Parathyroid adenoma (tissue), 2 donors: ENCODE measurements around the gene PTPRT.

ENCODE experiments used
- H2AFZ ChIP-seq: fragments of 300-600 bp; sonication (generic); one replicate; pipeline ENCODE4 v1.7.0; 2017; ENCODE audit warnings: antibody characterized with exemption, mild to moderate bottlenecking
- H3K27ac ChIP-seq: fragments of 300-600 bp; sonication (generic); one replicate; pipeline ENCODE4 v1.7.0; 2017
- H3K27me3 ChIP-seq: fragments of 300-600 bp; sonication (generic); one replicate; pipeline ENCODE4 v1.7.0; 2017; ENCODE audit warnings: low read length; ENCODE audit not compliant: control insufficient read depth, insufficient read depth
- H3K36me3 ChIP-seq: fragments of 300-600 bp; sonication (generic); one replicate; pipeline ENCODE4 v1.7.0; 2017; ENCODE audit warnings: low read length; ENCODE audit not compliant: control insufficient read depth, insufficient read depth
- H3K4me1 ChIP-seq: fragments of 300-600 bp; sonication (generic); one replicate; pipeline ENCODE4 v1.7.0; 2017; ENCODE audit warnings: control low read depth
- H3K4me2 ChIP-seq: fragments of 300-600 bp; sonication (generic); one replicate; pipeline ENCODE4 v1.7.0; 2017; ENCODE audit warnings: low read length
- H3K4me3 ChIP-seq: fragments of 300-600 bp; sonication (generic); one replicate; pipeline ENCODE4 v1.7.0; 2017; ENCODE audit warnings: low read depth, low read length
- H3K79me2 ChIP-seq: fragments of 300-600 bp; sonication (generic); one replicate; pipeline ENCODE4 v1.7.0; 2017; ENCODE audit warnings: control low read depth
- H3K9ac ChIP-seq: fragments of 300-600 bp; sonication (generic); one replicate; pipeline ENCODE4 v1.7.0; 2017; ENCODE audit warnings: mild to moderate bottlenecking
- H3K9me3 ChIP-seq: fragments of 300-600 bp; sonication (generic); one replicate; pipeline ENCODE4 v1.7.0; 2017; ENCODE audit warnings: low read length; ENCODE audit not compliant: control insufficient read depth
- TF ChIP-seq, protein P1 (sequence below): fragments of 300-600 bp; sonication (generic); IDR thresholded peaks from one replicate; pipeline ENCODE4 v1.7.0; 2017; ENCODE audit warnings: antibody characterized with exemption, mild to moderate bottlenecking
- donor health status: primary hyperparathyroidism.

The PTPRT gene

GRCh38 chr20:42957704-42958095 lies 232.0 kb downstream of the PTPRT start:
- TF ChIP-seq, protein P1, sequence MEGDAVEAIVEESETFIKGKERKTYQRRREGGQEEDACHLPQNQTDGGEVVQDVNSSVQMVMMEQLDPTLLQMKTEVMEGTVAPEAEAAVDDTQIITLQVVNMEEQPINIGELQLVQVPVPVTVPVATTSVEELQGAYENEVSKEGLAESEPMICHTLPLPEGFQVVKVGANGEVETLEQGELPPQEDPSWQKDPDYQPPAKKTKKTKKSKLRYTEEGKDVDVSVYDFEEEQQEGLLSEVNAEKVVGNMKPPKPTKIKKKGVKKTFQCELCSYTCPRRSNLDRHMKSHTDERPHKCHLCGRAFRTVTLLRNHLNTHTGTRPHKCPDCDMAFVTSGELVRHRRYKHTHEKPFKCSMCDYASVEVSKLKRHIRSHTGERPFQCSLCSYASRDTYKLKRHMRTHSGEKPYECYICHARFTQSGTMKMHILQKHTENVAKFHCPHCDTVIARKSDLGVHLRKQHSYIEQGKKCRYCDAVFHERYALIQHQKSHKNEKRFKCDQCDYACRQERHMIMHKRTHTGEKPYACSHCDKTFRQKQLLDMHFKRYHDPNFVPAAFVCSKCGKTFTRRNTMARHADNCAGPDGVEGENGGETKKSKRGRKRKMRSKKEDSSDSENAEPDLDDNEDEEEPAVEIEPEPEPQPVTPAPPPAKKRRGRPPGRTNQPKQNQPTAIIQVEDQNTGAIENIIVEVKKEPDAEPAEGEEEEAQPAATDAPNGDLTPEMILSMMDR: no peak
- H3K9me3 ChIP-seq: no peaks in the 10 kb centered on the region
- peaks cover 26% of the 10 kb centered on the region for H3K79me2 ChIP-seq
- no peak overlapping the region for H3K4me3 ChIP-seq
- peaks cover 3% of the 10 kb centered on the region for H3K4me1 ChIP-seq
- no peak overlapping the region for H3K27ac ChIP-seq
- H3K9ac ChIP-seq: no peak overlapping the region
- no peak overlapping the region for H3K4me2 ChIP-seq
- no peaks in the 10 kb centered on the region for H3K36me3 ChIP-seq
- no peaks in the 10 kb centered on the region for H3K27me3 ChIP-seq
- H2AFZ ChIP-seq: no peak overlapping the region

DNA sequence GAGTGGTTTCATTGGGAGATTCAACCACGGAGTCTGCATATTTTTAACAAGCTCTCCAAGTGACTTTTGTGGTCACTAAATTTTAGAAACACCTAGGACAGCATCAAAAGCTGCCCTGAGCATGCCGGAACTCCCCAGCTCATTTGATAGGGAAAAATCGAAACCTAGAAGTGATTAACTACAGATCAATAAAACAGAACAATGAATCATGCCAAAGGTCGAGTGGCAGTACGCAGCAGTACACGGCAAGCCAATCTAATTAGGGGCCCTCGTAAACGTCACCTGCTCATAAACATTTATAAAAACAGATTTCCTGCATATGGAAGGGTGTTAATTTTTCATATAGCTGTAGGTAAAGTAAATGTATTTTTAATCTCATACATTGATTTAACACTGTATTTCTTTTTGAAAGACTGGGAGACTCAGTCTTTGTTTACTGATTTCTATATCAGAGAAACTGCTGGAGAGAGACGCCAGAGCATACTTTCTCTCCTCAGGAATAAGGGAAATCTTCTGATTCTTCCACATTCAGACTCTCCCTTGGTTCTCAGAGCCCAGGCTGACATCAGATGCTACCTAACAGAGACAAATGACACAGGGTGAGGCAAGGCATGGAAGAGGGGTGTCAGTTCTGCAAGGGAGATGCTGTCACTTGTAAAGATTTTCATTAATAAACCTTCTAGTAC lies 232.5 kb downstream of the PTPRT start:
- Histone ChIP-seq H3K4me1 (peaks cover 3% of the 10 kb centered on the region), H3K9ac (no peak overlapping the region), H3K27me3 (no peaks in the 10 kb centered on the region), H3K9me3 (no peaks in the 10 kb centered on the region), H3K79me2 (peaks cover 27% of the 10 kb centered on the region), H3K27ac (no peak overlapping the region), H3K4me2 (no peak overlapping the region), H3K4me3 (no peak overlapping the region), H2AFZ (no peak overlapping the region), H3K36me3 (no peaks in the 10 kb centered on the region)
- TF ChIP-seq, protein P1: no peak

DNA sequence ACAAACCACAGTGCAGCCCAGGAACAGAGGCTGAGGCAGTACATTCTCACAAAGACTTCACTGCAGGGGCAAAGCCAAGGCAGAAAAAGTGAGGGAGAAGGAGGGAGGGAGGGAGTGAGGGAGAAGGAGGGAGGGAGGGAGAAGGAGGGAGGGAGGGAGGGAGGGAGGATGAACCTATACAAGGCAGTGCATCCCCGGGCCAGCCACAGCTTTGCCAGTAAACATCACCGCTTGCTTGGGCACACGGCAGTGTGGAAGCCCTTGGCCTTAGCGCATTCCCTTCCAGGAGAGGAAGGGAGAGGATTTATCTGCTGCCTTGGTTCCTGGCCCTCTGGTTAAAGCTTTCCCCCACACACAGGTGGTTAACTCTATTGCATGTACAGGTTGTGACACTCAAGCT lies 234.0 kb downstream of the PTPRT start:
- H3K9me3 ChIP-seq: no peaks in the 10 kb centered on the region
- no peaks in the 10 kb centered on the region for H3K36me3 ChIP-seq
- no peak overlapping the region for H3K4me3 ChIP-seq
- no peak overlapping the region for H3K9ac ChIP-seq
- H3K27me3 ChIP-seq: no peaks in the 10 kb centered on the region
- no peak overlapping the region for H2AFZ ChIP-seq
- H3K4me2 ChIP-seq: no peak overlapping the region
- TF ChIP-seq, protein P1: no peak
- peaks cover 3% of the 10 kb centered on the region for H3K4me1 ChIP-seq
- H3K27ac ChIP-seq: no peak overlapping the region
- peaks cover 23% of the 10 kb centered on the region for H3K79me2 ChIP-seq

- H3K4me1 ChIP-seq: peaks cover 3% of the 10 kb centered on the region
- TF ChIP-seq, protein P1: no peak
- no peak overlapping the region for H2AFZ ChIP-seq
- no peaks in the 10 kb centered on the region for H3K36me3 ChIP-seq
- no peak overlapping the region for H3K27ac ChIP-seq
- no peak overlapping the region for H3K4me3 ChIP-seq
- H3K4me2 ChIP-seq: no peak overlapping the region
- no peaks in the 10 kb centered on the region for H3K27me3 ChIP-seq
- peaks cover 20% of the 10 kb centered on the region for H3K79me2 ChIP-seq
- H3K9ac ChIP-seq: no peak overlapping the region
- no peaks in the 10 kb centered on the region for H3K9me3 ChIP-seq
These were observed 234.8 kb downstream of the PTPRT start for GRCh38 chr20:42954951-42955350.

- TF ChIP-seq, protein P1: no peak
- Histone ChIP-seq H3K9ac (no peak overlapping the region), H3K36me3 (no peaks in the 10 kb centered on the region)
These were observed 239.8 kb downstream of the PTPRT start for GRCh38 chr20:42949950-42950349.

More at GRCh38 chr20:42949950-42950349, 239.8 kb downstream of the PTPRT start:
- no peak overlapping the region for H2AFZ ChIP-seq
- no peak overlapping the region for H3K27ac ChIP-seq
- no peak overlapping the region for H3K4me3 ChIP-seq
- peaks cover 17% of the 10 kb centered on the region for H3K4me1 ChIP-seq
- H3K9me3 ChIP-seq: no peaks in the 10 kb centered on the region
- H3K79me2 ChIP-seq: peaks cover 6% of the 10 kb centered on the region
- no peaks in the 10 kb centered on the region for H3K27me3 ChIP-seq
- H3K4me2 ChIP-seq: no peak overlapping the region
